ENCODE measurements around the gene MFSD6.

DNA sequence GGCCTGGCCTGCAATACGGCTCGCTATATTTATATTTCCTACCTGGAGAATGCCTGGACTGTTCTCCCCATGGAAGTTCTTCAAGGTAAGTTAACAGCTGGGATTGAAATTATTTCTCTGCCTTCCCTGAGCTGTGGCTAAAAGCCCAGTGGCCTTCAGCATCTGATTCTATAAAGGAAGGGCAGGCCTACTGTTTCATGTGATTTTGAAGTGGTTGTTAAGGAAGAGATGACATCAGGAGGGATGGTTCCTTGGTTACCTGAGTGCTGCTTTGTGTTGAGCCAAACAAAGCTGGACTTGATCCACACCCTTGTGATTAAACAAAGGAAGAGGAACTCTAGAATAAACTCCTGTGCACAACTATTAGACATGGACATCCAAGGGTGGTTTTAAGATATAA, 61.6 kb downstream of the MFSD6 start:
- TF ChIP-seq, protein P1, sequence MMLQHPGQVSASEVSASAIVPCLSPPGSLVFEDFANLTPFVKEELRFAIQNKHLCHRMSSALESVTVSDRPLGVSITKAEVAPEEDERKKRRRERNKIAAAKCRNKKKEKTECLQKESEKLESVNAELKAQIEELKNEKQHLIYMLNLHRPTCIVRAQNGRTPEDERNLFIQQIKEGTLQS (CRISPR knock-in tag; conservative IDR thresholded peaks at IDR 0.05) = no peak
- TF ChIP-seq, protein P2, sequence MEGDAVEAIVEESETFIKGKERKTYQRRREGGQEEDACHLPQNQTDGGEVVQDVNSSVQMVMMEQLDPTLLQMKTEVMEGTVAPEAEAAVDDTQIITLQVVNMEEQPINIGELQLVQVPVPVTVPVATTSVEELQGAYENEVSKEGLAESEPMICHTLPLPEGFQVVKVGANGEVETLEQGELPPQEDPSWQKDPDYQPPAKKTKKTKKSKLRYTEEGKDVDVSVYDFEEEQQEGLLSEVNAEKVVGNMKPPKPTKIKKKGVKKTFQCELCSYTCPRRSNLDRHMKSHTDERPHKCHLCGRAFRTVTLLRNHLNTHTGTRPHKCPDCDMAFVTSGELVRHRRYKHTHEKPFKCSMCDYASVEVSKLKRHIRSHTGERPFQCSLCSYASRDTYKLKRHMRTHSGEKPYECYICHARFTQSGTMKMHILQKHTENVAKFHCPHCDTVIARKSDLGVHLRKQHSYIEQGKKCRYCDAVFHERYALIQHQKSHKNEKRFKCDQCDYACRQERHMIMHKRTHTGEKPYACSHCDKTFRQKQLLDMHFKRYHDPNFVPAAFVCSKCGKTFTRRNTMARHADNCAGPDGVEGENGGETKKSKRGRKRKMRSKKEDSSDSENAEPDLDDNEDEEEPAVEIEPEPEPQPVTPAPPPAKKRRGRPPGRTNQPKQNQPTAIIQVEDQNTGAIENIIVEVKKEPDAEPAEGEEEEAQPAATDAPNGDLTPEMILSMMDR (IDR thresholded peaks at IDR 0.05) = no peak
- TF ChIP-seq, protein P3, sequence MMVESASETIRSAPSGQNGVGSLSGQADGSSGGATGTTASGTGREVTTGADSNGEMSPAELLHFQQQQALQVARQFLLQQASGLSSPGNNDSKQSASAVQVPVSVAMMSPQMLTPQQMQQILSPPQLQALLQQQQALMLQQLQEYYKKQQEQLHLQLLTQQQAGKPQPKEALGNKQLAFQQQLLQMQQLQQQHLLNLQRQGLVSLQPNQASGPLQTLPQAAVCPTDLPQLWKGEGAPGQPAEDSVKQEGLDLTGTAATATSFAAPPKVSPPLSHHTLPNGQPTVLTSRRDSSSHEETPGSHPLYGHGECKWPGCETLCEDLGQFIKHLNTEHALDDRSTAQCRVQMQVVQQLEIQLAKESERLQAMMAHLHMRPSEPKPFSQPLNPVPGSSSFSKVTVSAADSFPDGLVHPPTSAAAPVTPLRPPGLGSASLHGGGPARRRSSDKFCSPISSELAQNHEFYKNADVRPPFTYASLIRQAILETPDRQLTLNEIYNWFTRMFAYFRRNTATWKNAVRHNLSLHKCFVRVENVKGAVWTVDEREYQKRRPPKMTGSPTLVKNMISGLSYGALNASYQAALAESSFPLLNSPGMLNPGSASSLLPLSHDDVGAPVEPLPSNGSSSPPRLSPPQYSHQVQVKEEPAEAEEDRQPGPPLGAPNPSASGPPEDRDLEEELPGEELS (CRISPR knock-in tag; IDR thresholded peaks at IDR 0.05) = no peak
